HG03575 (cell line): ENCODE results near the gene TEX11.
"Not testable (repeated sequence)": the region's sequence is repeated elsewhere in the genome, so short reads cannot be mapped to it uniquely, and the experiment has no call there.

ENCODE experiments used
- ATAC-seq: cut with Tn5 transposase; IDR thresholded peaks from one replicate; pipeline ENCODE4 v1.9.1; 2021; ENCODE audit not compliant: unreplicated experiment, insufficient number of reproducible peaks, low FRiP score; ENCODE audit errors: extremely low read depth

TEX11 gene

DNA sequence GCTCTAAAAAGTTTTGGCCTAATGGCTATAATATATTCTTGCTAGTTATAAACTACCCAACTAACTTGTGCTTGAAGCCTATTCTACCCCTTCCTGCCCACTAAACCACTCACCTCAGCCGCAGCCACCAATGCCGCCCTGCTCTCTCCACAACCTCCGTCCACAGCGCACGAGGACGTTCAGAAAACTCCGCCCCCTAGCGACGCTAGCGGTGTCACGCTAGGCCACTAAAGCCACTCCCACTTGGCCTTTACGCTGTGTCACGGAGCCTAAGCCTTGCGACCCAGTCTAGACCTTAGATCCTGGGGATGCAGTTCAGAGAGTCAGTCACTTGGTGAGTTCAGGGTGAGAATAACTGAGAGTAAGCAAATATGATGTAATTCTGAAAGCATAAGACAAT is at the start of gene TEX11:
TSS of gene TEX11 (minus strand) at position 171 of the 400 bp plus-strand sequence. CDS start 922 bp downstream, outside the sequence.
- no peak for ATAC-seq

DNA sequence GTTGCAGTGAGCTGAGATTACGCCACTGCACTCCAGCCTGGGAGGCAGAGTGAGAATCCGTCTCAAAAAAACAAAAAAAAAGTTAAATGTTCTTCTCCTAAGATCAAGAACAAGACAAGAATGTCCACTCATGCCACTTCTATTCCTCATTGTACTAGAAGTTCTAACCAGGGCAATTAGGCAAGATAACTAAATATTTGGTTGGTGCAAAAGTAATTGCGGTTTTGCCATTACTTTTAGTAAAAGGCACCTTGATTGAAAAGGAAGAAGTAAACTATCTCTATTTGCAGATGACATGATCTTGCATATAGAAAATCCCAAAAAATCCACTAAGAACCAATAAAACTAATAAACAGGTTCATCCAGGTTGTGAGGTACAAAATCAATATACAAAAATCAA is 46.4 kb upstream of the TEX11 start:
- no peak for ATAC-seq

DNA sequence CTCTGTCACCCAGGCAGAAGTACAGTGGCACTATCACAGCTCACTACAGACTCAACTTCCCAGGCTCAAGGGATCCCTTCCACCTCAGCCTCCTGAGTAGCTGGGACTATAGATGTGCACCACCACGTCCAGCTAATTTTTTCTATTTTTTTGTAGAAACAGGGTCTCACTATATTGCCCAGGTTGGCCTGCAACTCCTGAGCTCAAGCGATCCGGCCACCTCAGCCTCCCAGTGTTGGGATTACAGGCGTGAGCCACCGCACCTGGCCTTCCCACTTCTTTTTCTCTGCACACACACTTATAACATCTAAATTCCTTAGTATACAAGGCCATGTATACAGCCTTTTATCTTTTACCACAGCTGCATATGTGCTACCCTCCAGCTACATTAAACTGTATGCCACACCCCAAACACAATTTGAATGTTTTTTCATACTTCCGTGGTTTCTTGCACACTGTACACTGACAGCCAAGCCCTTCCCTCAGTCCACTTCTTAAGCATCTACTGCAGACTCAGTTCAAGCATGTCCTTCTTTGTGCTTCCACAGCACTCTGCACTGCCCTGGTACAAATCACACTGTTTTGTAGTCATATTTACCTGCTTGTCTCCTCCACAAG is 15.9 kb upstream of the TEX11 start:
- ATAC-seq, result no peak

GRCh38 chrX:70922774-70923473 is 14.4 kb upstream of the TEX11 start:
- ATAC-seq, result no peak

DNA sequence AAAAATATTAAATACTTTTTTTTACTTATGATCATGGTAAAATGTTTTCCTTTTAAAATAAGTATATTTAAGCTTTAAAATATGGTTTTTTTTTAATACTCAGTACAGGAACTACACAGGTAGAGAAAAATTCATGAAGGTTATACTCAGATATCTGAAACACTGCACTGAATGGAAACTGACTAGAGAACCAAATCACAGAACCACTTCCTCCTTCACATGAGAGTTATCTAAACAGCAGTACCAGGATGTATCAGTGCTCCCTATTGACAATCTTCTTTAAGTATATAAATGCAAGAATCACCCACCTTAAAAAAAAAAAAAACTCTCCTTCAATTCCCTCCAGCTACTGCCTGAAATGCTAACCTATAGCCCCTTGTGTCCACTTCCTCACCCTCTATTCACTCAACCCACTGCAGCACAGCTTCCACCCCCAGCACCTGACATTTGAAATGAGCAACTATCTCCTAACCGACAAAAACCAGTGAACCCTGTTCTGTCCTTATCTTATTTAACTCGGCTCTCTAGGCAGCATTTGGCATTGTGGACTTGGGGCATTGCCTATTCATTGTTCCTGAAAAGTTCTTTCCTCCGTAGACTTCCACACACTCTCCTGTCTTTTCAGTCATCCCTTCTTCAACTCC is 13.3 kb upstream of the TEX11 start:
- no peak for ATAC-seq

GRCh38 chrX:70916754-70917153 is 8.2 kb upstream of the TEX11 start:
- ATAC-seq, result no peak

DNA sequence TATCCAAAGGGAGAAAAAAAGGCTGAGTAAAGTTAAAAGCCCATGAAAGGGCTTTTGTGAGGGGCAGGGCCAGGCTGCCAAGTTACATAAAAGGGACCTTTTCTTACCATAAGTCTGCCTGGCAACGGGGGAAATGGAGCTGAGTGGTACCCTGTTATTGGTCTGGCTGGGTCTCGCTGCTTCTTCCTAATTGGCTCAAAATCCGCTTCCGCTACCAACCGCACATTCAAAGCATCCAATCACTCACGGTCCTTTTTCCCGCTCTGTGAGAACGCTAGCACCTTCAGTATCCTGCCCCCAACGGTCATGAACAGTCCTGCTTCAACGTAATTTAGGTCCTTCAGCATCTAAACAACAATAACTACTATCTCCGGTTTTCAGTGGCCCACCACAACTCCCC is 611 bp downstream of the TEX11 start:
- no peak for ATAC-seq

- no peak for ATAC-seq
Measured at GRCh38 chrX:70901465-70901864, 7.0 kb downstream of the TEX11 start.

- not testable (repeated sequence) for ATAC-seq
Measured at GRCh38 chrX:70890441-70890840, 18.1 kb downstream of the TEX11 start.

DNA sequence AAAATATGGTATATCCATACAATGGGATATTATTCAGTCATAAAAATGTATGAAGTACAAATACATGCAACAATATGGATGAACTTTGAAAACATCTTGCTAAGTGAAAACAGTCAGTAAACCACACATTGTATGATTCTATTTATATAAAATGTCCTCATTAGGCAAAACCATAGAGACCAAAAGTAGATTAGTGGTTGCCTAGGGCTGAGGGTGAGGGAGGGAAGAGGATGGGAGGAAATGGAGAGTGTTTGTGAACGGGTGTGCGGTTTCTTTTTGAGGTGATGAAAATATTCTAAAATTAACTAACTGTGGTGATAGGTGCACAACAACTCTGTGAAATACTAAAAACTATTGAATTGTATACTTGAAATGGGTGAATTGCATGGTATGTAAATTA is 29.6 kb downstream of the TEX11 start:
- no peak for ATAC-seq

- no peak for ATAC-seq
Measured at GRCh38 chrX:70852294-70852693, 56.2 kb downstream of the TEX11 start.

- ATAC-seq, result not testable (repeated sequence)
Measured at GRCh38 chrX:70844081-70844480, 64.4 kb downstream of the TEX11 start.

DNA sequence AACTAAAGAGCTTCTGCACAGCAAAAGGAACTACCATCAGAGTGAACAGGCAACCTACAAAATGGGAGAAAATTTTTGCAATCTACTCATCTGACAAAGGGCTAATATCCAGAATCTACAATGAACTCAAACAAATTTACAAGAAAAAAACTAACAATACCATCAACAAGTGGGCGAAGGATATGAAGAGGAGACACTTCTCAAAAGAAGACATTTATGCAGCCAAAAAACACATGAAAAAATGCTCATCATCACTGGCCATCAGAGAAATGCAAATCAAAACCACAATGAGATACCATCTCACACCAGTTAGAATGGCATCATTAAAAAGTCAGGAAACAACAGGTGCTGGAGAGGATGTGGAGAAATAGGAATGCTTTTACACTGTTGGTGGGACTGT is 64.9 kb downstream of the TEX11 start:
- ATAC-seq, result not testable (repeated sequence)

DNA sequence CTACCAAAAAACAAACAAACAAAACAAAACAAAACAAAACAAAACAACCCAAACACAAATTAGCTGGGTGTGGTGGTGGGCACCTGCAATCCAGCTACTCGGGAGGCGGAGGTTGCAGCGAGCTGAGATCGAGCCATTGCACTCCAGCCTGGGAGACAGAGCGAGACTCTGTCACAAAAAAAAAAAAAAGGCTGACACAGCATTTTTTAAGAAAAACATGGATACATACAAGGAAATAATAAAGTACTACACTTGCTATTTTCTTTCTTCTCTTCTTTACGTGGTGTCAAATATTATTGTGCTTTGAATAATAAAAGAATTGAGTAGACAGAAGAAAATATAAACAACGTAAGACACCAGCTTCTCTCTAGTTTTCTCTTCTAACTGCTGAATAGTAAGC is 73.9 kb downstream of the TEX11 start:
- no peak for ATAC-seq

DNA sequence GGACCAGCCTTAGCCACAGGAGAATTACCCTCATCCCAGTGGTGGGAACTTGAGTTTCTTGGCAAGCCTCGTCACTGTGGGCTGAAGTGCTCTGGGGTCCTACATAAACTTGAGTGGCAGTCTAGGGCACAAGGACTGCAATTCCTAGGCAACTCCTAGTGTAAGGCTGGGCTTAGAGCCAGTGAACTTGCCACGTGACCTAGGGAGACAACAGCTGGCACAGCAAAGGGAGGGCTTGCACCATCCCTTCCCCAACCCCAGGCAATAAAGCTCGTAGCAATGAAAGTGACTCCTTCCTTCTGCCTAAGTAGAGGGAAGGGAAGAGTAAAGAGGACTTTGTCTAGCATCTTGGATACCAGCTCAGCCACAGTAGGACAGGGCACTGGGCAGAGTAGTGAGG is 81.8 kb downstream of the TEX11 start:
- no peak for ATAC-seq

GRCh38 chrX:70825366-70825765 is 83.1 kb downstream of the TEX11 start:
- no peak for ATAC-seq

- ATAC-seq, result no peak
Measured at GRCh38 chrX:70808942-70809940, 99.3 kb downstream of the TEX11 start.

- ATAC-seq, result no peak
Measured at GRCh38 chrX:70806081-70806480, 102.4 kb downstream of the TEX11 start.

- not testable (repeated sequence) for ATAC-seq
Measured at GRCh38 chrX:70796742-70797141, 111.8 kb downstream of the TEX11 start.
